ENCODE data around the gene POLL.

The POLL gene

DNA sequence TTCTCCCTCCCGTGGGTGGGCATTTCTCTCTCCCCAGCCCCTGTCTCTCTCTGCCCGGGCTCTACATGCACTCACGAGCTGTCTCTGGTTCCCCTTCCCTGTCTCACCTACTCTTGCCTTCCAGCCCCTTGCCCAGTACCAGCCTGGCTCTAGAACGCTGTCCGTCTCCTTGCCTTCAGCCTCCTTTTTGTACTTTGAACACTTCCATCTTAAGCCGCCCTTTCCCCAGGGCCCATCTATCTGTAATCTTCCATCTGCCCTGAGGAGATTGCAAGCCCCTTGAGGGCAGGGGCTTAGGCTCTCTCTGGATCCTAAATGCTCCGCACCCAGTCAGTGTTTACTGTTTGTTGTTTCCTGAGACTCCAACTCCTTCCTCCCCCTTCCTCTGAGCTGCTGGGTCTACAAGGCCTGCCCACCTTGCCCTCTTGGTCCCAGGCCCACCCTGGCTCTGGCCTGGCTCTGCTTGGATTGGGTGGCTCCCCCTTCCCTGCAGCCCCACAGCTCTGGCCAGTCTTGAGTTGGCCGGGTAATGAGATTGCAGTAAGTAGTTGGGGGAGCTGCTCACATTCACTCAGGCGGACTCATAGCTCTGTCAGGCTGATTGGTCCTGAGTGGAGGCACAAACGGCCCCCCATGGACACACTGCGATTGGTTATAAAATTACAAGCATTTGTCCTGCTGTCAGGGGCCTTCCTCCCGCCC is 28.3 kb downstream of the POLL start:
- no peak for DNase-seq

DNA sequence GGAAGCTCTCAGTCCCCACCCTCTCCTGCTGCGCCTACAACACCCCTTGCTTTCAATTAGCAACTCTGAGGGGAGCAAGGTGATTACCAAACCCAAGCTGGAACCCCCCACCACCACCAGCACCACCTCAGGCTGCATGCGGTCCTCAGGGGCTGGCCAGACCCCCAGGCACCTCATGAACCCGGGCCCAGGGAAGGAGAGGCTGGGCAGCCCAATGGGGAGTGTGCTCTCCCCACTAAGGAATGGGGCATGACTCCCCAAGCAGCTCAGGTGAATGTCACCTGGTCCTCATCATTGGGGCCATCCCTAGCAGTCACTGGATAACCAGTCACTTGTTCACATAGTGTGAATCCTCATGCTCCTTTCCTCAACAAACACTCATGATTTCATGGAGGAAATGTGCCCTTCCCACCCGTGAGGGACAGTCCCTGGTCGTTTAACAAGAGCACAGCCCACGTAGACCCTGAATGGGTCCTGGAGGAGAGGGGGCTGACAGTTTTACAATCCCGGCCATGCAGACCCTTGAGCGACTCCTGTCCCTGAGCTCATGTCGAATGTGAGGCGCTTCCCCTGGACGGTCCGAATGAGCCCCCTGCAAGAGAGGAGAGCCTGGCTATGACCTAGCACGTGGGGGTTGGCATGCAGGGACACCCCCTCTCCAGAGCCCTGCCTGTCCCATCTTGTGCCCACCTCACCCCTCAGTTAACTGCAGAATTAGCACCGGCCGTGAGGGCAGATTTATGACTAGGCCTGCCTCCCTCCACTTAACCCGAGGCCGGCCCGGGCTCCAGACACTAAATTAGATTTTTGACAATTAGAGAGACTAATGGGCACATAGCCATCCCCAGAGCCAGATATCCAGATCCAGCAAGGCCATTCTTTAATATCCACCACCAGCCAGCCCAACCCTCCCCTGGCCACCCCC is 29.1 kb downstream of the POLL start:
- DNase-seq = no peak

DNA sequence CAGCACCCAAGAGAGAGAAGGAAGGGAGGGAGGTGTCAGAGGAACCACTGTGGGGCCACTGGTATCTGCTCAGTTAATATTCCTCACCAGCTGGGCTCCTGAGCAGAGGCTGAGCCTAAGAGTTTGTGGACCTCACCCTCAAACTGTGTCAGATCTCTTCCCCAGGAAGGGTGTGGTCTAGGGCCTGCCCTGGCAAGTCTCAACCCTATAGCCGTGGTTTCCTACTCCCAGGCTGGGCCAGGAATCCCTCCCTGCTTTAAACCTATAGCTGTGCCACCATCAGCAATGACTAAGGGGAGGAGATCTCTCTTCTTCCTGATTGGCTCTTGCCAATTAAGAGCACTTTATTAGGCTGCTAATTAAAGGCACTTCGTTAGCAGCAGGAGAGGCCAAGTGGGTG is 29.9 kb downstream of the POLL start:
- DNase-seq = peak; percentile 7

DNA sequence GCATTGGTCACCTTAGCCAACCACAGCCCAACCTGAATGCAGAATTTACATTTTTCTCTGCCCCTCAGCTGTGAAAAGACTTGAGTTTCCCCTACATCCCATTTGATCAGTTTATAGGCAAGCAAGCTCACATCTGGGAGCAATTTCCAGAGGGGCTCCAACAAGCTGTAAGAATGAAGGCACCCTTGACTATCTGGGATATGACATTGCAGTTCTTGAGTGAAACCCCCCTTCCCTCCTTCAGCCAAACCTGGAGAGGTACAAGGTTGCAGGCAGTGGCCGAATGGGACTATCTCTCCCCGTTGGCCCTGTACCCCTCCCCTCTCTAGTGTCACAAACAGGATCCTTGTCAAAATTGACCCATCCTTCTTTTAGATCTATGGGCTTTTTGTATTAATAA is 30.5 kb downstream of the POLL start:
- no peak for DNase-seq

DNA sequence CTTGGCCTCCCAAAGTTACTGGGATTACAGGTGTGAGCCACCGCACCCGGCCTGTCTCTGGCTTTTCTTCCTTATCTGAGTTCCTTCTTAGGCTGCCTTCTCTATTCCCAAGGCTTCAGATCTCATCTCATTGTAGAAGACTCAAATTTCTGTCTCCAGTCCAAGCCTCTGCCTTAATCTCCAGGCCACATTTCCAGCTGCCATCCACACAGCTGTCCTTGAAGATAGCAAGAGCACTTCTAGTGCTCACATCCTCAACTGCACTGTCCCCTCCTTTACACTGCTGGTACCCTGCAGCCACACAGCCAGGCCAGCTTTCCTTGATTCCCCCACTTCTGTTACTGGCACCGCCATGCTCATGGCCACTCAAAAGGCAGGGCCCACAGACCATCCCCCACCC is 35.6 kb downstream of the POLL start:
- DNase-seq = no peak

DNA sequence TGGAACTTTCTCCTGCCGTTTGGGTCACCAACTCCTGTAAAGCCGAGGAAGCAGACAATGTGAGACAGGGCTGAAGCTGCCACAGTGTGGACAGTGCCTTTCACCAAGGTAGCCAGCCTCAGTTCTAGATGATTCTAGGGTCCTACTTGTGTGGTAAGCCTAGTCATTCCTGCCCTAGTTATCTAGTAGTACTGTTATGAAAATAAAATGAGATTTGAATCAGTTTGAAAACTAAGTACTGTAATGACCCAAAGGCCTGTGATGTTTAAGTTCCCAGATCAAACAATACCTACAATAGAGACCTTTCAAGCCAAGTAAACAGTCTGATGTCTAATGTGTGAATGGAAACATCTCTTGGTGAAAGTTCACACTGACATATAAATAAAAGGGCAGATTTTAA is 37.1 kb downstream of the POLL start:
- no peak for DNase-seq

DNA sequence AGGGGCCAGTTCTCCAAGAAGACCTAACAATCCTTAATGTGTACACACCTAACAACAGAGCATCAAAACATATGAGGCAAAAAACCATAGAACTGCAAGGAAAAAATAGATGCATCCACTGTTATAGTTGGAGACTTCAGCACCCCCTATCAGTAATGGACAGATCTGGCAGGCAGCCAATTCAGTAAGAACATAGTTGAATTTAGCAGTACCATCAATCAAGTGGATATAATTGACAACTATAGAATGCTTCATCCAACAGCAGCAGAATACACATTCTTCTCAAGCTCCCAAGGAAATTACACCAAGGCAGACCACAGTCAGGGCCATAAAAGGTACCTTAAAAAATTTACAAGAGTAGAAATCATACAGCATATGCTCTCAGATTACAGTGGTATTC is 42.2 kb downstream of the POLL start:
- DNase-seq = no peak

DNA sequence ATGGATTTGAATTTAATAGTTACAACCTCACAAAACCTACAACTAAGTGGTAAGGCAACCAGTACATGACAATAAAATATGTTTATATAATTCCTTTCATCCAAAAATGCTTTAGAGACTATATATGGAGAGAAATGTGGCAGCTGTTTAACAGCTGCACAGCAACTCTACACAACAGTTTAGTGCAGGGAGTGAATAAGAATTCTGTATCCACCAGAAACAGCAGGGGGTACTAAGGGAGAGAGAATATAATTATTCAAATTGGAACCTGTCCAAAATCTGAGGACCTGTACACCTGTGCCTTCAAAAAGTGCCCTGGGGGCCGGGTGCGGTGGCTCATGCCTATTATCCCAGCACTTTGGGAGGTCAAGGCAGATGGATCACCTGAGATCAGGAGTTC is 49.6 kb downstream of the POLL start:
- no peak for DNase-seq

DNA sequence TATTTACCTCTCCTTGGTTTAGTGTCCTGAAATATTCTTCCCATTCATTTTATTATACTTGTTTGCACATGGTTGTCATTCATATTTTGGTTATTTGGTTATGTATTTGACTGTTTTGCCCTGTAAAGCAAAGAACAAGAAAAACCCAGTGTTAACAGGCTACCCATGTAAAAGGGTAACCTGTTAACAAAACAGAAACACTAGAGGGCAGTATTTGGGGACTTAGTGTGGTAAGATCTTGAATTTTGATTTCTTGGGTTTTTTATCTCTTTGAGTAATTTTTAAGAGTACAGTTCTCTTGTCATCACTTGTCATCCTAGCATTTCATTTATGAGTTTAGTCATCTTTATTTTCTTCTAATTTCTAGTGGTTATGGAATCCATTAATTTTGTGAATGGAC is 51.3 kb downstream of the POLL start:
- peak; percentile 46 for DNase-seq

DNA sequence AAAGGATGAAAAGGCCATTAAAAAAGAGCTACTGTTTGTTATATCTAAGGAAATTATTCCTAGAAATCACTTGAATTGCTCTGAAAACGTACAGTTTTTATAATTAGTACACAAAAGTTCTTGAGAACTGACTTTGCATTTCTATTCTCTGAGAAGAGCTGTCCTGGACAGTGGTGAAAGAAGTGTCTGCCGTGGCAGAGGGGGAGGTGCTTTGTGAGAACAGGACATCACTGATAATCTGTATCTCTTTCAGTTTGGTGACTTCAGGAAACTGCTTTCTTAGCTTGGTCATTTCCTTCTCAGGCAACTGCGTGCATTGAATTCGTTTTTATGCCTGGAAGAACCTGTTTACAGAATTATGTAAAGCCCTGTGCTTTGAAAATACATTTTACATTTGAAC is 52.1 kb downstream of the POLL start:
- DNase-seq = no peak

DNA sequence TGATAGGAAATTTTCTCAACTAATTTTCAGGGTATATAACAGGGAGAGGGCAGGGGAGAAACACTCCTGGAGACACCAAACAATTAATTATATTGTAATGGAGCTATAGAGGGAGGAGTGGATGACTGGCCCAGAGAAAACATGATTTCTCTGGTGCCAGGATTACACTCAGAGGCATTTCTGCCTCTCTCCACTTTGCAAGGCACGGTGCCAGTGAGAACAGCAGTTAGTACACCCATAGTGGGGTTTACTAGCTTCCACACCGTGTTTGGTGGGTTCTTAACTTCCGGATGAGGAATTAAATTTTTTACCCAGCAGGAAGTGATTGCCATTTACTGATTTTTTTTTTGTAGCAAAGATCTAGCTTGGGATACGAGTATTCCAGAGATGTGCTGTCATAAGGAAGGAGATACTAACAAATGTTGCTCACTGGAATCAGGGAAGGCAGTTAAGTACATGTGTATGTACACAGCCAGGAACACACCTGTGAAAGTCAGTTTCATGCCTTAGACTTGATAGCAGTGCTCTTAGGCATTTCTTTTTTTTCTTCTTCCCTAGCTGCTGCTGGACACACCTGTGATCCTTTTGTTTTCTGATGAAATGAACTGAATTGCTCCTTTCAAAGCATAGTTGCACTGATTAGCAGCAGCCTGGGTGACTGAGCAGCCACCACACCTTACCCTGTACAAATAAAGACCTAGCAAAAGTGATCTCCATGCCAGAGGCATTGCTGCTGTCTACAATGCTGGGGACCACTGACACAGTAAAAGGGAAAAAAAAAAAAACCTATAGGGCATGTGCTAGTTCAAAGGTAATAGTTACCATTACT is 58.1 kb downstream of the POLL start:
- DNase-seq = no peak

DNA sequence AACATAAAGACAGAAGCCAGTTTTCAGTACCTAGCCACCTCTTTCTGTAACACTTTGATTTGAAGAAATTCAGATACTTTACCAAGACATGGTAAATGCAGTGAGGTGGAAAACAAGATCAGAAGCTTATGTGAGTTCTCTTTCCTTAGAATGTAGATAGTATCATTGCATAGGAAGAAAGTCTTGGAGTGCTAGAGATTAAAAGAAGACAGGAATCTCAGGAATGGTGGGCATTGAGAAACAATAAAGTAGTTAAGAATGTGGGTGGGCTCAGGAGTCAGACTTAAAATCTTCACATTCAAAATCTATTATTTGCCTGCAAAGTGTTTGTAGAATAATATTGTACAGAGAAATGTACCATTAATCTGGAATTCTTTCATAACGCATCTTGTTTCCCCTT is 58.9 kb downstream of the POLL start:
- no peak for DNase-seq
